Progenitor cell of endocrine pancreas (in vitro differentiated cells): ENCODE measurements around the gene ATXN7L1. TPM values are rescaled to one million over a fixed set of nuclear protein-coding genes. Genes with fewer than 3 reads are reported as not detected.

Experiments used
- DNase-seq: peaks from one replicate; pipeline ENCODE4 v3.0.0; 2021; ENCODE audit warnings: low spot score; ENCODE audit not compliant: unreplicated experiment
- H3K27ac Mint-ChIP-seq: 2 replicates; pipeline ENCODE4 v1.8.0; 2021; ENCODE audit warnings: mild to moderate bottlenecking, moderate library complexity, mixed read lengths
- H3K27me3 Mint-ChIP-seq: 2 replicates; pipeline ENCODE4 v1.8.0; 2021; ENCODE audit warnings: mixed read lengths
- H3K36me3 Mint-ChIP-seq: 2 replicates; pipeline ENCODE4 v1.8.0; 2022; ENCODE audit warnings: mixed read lengths; ENCODE audit not compliant: insufficient read depth
- H3K4me1 Mint-ChIP-seq: 2 replicates; pipeline ENCODE4 v1.8.0; 2021; ENCODE audit warnings: low read depth, mixed read lengths
- H3K4me3 Mint-ChIP-seq: 2 replicates; pipeline ENCODE4 v1.8.0; 2021; ENCODE audit warnings: low read depth, mild to moderate bottlenecking, moderate library complexity, mixed read lengths
- H3K9me3 Mint-ChIP-seq: 2 replicates; pipeline ENCODE4 v1.8.0; 2021; ENCODE audit warnings: low read depth, mixed read lengths
- CTCF ChIP-seq: fragments of 200-600 bp; sonication (generic); IDR thresholded peaks from one replicate; pipeline ENCODE4 v1.5.0; 2021; ENCODE audit warnings: antibody characterized with exemption, mild to moderate bottlenecking; ENCODE audit not compliant: unreplicated experiment
- total RNA-seq: library from RNA; stranded (reverse); gene quantifications from 2 replicates; pipeline ENCODE4 v1.2.1, GENCODE V29; 2021

ATXN7L1 gene
- total RNA-seq, 1 donor from 2014 or later = 18.3 TPM

GRCh38 chr7:105647591-105647990, 228.8 kb downstream of the ATXN7L1 start:
- H3K4me1 Mint-ChIP-seq = peaks cover 26% of the 10 kb centered on the region
- H3K9me3 Mint-ChIP-seq = no peaks in the 10 kb centered on the region
- H3K4me3 Mint-ChIP-seq = no peak overlapping the region
- H3K27ac Mint-ChIP-seq = no peak overlapping the region
- DNase-seq = no peak
- H3K27me3 Mint-ChIP-seq = peaks cover 12% of the 10 kb centered on the region
- no peak for TF ChIP-seq CTCF
- peaks cover 1% of the 10 kb centered on the region for H3K36me3 Mint-ChIP-seq

DNA sequence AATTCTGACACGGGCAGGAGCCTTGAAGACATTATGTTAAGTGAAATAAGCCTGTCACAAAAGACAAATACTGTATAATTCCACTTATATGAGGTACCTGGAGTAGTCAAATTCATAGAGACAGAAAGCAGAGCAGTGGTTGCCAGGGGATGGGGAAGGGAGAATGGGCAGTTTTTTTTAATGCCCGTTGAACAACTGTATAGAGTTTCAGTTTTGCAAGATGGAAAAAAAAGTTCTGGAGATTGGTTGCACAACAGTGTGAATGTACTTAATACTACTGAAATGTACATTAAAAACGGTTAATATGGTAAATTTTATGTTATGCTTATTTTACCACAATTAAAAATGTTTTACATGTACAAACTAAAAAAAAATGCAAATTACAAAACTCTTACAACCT, 231.5 kb downstream of the ATXN7L1 start:
- Mint-ChIP-seq H3K36me3 (peaks cover 1% of the 10 kb centered on the region), H3K27ac (no peak overlapping the region), H3K4me3 (no peak overlapping the region), H3K9me3 (no peaks in the 10 kb centered on the region), H3K4me1 (peaks cover 32% of the 10 kb centered on the region), H3K27me3 (peaks cover 4% of the 10 kb centered on the region)
- no peak for DNase-seq
- no peak for TF ChIP-seq CTCF

GRCh38 chr7:105643851-105644250, 232.5 kb downstream of the ATXN7L1 start:
- Mint-ChIP-seq H3K27ac (no peak overlapping the region), H3K36me3 (peaks cover 1% of the 10 kb centered on the region), H3K4me3 (no peak overlapping the region), H3K4me1 (peaks cover 34% of the 10 kb centered on the region), H3K9me3 (no peaks in the 10 kb centered on the region), H3K27me3 (peaks cover 4% of the 10 kb centered on the region)
- no peak for TF ChIP-seq CTCF
- no peak for DNase-seq

GRCh38 chr7:105643384-105643783, 233.0 kb downstream of the ATXN7L1 start:
- no peak overlapping the region for H3K4me3 Mint-ChIP-seq
- TF ChIP-seq CTCF = peak; percentile 36
- H3K4me1 Mint-ChIP-seq = peaks cover 33% of the 10 kb centered on the region
- peaks cover 4% of the 10 kb centered on the region for H3K27me3 Mint-ChIP-seq
- no peaks in the 10 kb centered on the region for H3K9me3 Mint-ChIP-seq
- no peak for DNase-seq
- H3K36me3 Mint-ChIP-seq = peaks cover 1% of the 10 kb centered on the region
- H3K27ac Mint-ChIP-seq = no peak overlapping the region

DNA sequence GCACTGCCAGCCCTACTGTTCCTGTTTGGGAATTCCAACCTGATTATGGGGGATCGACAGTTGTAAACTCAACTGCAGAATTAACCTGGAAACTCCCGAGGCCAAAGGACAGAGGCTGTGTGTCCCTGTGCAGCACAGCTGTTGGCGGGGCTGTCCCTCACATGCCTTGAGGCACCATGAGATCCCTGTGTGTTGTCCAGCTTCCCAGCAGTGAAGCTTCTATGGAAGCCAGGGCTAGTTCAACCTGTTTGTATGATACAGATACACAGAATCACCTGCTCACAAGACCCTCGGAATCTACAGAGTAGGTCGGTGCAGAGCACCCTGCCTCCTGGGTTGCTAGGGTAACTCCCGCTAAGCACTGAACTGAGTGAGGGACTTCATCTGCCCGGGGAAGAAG, 234.1 kb downstream of the ATXN7L1 start:
- Mint-ChIP-seq H3K9me3 (no peaks in the 10 kb centered on the region), H3K27ac (peak overlapping the region; percentile 42), H3K27me3 (peaks cover 4% of the 10 kb centered on the region), H3K4me3 (no peak overlapping the region), H3K4me1 (peaks cover 31% of the 10 kb centered on the region), H3K36me3 (peaks cover 1% of the 10 kb centered on the region)
- DNase-seq = no peak
- TF ChIP-seq CTCF = no peak
